ENCODE measurements around the gene ZBTB16. TPM values are rescaled to one million over a fixed set of nuclear protein-coding genes. Genes with fewer than 3 reads are reported as not detected.

Gene ZBTB16
- total RNA-seq, 1 experiment from 2014 or later, result 0.21 TPM

GRCh38 chr11:114183044-114183511, 123.6 kb downstream of the ZBTB16 start:
- Histone ChIP-seq H3K27ac (ENCODE audit: low read length) (no peak overlapping the region), H3K9me3 (ENCODE audit: control insufficient read depth, insufficient read depth, low read depth, low read length) (no peaks in the 10 kb centered on the region), H3K36me3 (ENCODE audit: control insufficient read depth, insufficient read depth, low read length) (no peaks in the 10 kb centered on the region), H3K27me3 (ENCODE audit: control insufficient read depth, insufficient read depth, low read length) (peaks cover 17% of the 10 kb centered on the region), H3K4me3 (ENCODE audit: low read depth in 2 of 2, low read length in 2 of 2) (no peak overlapping the region), H3K4me1 (ENCODE audit: control insufficient read depth, insufficient read depth, low read length) (no peaks in the 10 kb centered on the region)
- DNase-seq (ENCODE audit: low read depth, low spot score) (no peak), ATAC-seq (no peak)
- intact Hi-C loops (cut with micrococcal nuclease; ENCODE audit: unreplicated experiment), result loop anchor here (5.0 kb wide), 1 partner anchor 146 kb away; no protein-coding TSS in a partner anchor
- ChIA-PET POLR2A (no interaction called here), CTCF (interaction anchor here (0.6 kb wide), 1 partner anchor 277 kb away, joined by 3 read pairs; no protein-coding TSS in a partner anchor)
- no TSS peak for BruUV-seq (replicated peaks)
- no peak for TF ChIP-seq REST (IDR thresholded peaks at IDR 0.05; ENCODE audit: insufficient read depth in 1 of 2, low read depth in 2 of 2, low read length in 1 of 2)
- TF ChIP-seq CTCF (IDR thresholded peaks at IDR 0.05), result no peak
- TF ChIP-seq SIN3A (IDR thresholded peaks at IDR 0.05; ENCODE audit: borderline replicate concordance, insufficient read depth, low read depth, low read length), result no peak
- no peak for TF ChIP-seq POLR2AphosphoS5 (IDR thresholded peaks at IDR 0.05; ENCODE audit: low read depth, low read length)
- TF ChIP-seq TCF7L2 (IDR thresholded peaks at IDR 0.05; ENCODE audit: low read depth, low read length), result no peak
- in situ Hi-C loops (cut with HindIII; ENCODE audit: low pct_unique_long_range_greater_than_20kb, low sequenced_read_pairs), result no loop called here

GRCh38 chr11:114185436-114185835, 125.9 kb downstream of the ZBTB16 start:
- peaks cover 7% of the 10 kb centered on the region; the same call in 1 of the 2 replicates for H3K27me3 ChIP-seq (ENCODE audit: control insufficient read depth, insufficient read depth, low read length)
- no peaks in the 10 kb centered on the region for H3K9me3 ChIP-seq (ENCODE audit: control insufficient read depth, insufficient read depth, low read depth, low read length)
- in situ Hi-C loops (cut with HindIII; ENCODE audit: low pct_unique_long_range_greater_than_20kb, low sequenced_read_pairs) (no loop called here), intact Hi-C loops (cut with micrococcal nuclease; ENCODE audit: unreplicated experiment) (no loop called here)
- H3K36me3 ChIP-seq (ENCODE audit: control insufficient read depth, insufficient read depth, low read length), result no peaks in the 10 kb centered on the region
- no peaks in the 10 kb centered on the region for H3K4me1 ChIP-seq (ENCODE audit: control insufficient read depth, insufficient read depth, low read length)
- ChIA-PET POLR2A (no interaction called here), CTCF (no interaction called here)
- no peak for DNase-seq (ENCODE audit: low read depth, low spot score)
- no peak for TF ChIP-seq TCF7L2 (IDR thresholded peaks at IDR 0.05; ENCODE audit: low read depth, low read length)
- no peak for TF ChIP-seq SIN3A (IDR thresholded peaks at IDR 0.05; ENCODE audit: borderline replicate concordance, insufficient read depth, low read depth, low read length)
- TF ChIP-seq CTCF (IDR thresholded peaks at IDR 0.05), result no peak
- no peak for ATAC-seq
- H3K4me3 ChIP-seq (ENCODE audit: low read depth in 2 of 2, low read length in 2 of 2), result no peak overlapping the region
- no peak overlapping the region for H3K27ac ChIP-seq (ENCODE audit: low read length)
- no TSS peak for BruUV-seq (replicated peaks)

Data from Panc1 (cell line).